Endodermal cell (in vitro differentiated cells): Measurements from ENCODE around the gene CPOX. TPM values are rescaled to one million over a fixed set of nuclear protein-coding genes. Genes with fewer than 3 reads are reported as not detected.

ENCODE experiments used
- DNase-seq: peaks from one replicate; pipeline ENCODE4 v3.0.0-alpha.2; 2017
- H3K27ac ChIP-seq: 2 replicates; pipeline ENCODE4 v1.5.1; 2013; ENCODE audit warnings: mild to moderate bottlenecking, low read depth, low read length, moderate library complexity
- H3K27me3 ChIP-seq: 2 replicates; pipeline ENCODE4 v1.6.1; 2013; ENCODE audit warnings: mild to moderate bottlenecking, low read length, moderate library complexity; ENCODE audit not compliant: insufficient read depth, control insufficient read depth, poor library complexity, severe bottlenecking
- H3K36me3 ChIP-seq: 2 replicates; pipeline ENCODE4 v1.7.0; 2013; ENCODE audit warnings: mild to moderate bottlenecking, low read length, moderate library complexity; ENCODE audit not compliant: control insufficient read depth, insufficient read depth
- H3K4me1 ChIP-seq: one replicate; pipeline ENCODE4 v1.7.0; 2013; ENCODE audit warnings: low read length; ENCODE audit not compliant: control insufficient read depth, insufficient read depth
- H3K4me3 ChIP-seq: 2 replicates; pipeline ENCODE4 v1.5.1; 2013; ENCODE audit warnings: mild to moderate bottlenecking, low read length, moderate library complexity
- H3K9ac ChIP-seq: 2 replicates; pipeline ENCODE4 v1.6.1; 2013; ENCODE audit warnings: mild to moderate bottlenecking, low read length, moderate library complexity; ENCODE audit not compliant: poor library complexity, severe bottlenecking; ENCODE audit errors: extremely low read depth
- H3K9me3 ChIP-seq: 2 replicates; pipeline ENCODE4 v1.6.1; 2013; ENCODE audit warnings: mild to moderate bottlenecking, low read length, moderate library complexity; ENCODE audit not compliant: control insufficient read depth
- H3K27ac Mint-ChIP-seq: 2 replicates; pipeline ENCODE4 v1.8.0; 2020; ENCODE audit warnings: mixed read lengths
- H3K27me3 Mint-ChIP-seq: 2 replicates; pipeline ENCODE4 v1.8.0; 2021; ENCODE audit warnings: mild to moderate bottlenecking, mixed read lengths; ENCODE audit not compliant: insufficient read depth
- H3K36me3 Mint-ChIP-seq: 2 replicates; pipeline ENCODE4 v1.8.0; 2020; ENCODE audit warnings: low read depth, mixed read lengths
- H3K4me1 Mint-ChIP-seq: 2 replicates; pipeline ENCODE4 v1.8.0; 2020; ENCODE audit warnings: mixed read lengths
- H3K4me3 Mint-ChIP-seq: 2 replicates; pipeline ENCODE4 v1.8.0; 2020; ENCODE audit warnings: mild to moderate bottlenecking, moderate library complexity, mixed read lengths
- H3K9me3 Mint-ChIP-seq: 2 replicates; pipeline ENCODE4 v1.8.0; 2020; ENCODE audit warnings: mild to moderate bottlenecking, mixed read lengths
- CTCF ChIP-seq: fragments of 200-600 bp; sonication (generic); conservative IDR thresholded peaks from 2 replicates; pipeline ENCODE4 v1.5.0; 2021; ENCODE audit warnings: antibody characterized with exemption, mild to moderate bottlenecking
- WGBS, 2 experiments: methylation state at CpG; one replicate each; pipeline versions ENCODE4 v1.1.5 to v1.1.7; 2013; ENCODE audit warnings: missing lambda C conversion rate in 2 of 2, mixed read lengths in 1 of 2; ENCODE audit not compliant: insufficient coverage in 1 of 2, insufficient read length in 1 of 2; 5-methylcytosine and 5-hydroxymethylcytosine counted together
- total RNA-seq, 2 donors: library from RNA; stranded (reverse); fragmentation: NEBNext Ultra II Directional in 1 of 2; extraction: Animal tissue kit (Norgen Biotek cat#: 25700) in 1 of 2; gene quantifications; 2 replicates in 1 of 2; 3 replicates in 1 of 2; pipeline ENCODE4 v1.2.1, GENCODE V29; 2021

CPOX gene
- total RNA-seq, 2 donors from 2014 or later: 18.0 to 20.3 TPM

- H3K27me3 ChIP-seq: no peaks in the 10 kb centered on the region
- Mint-ChIP-seq H3K4me3 (no peak overlapping the region), H3K27me3 (peaks cover 2% of the 10 kb centered on the region), H3K27ac (no peak overlapping the region), H3K4me1 (peaks cover 13% of the 10 kb centered on the region), H3K36me3 (no peaks in the 10 kb centered on the region), H3K9me3 (no peaks in the 10 kb centered on the region)
- H3K27ac ChIP-seq: no peak overlapping the region
- H3K36me3 ChIP-seq: no peaks in the 10 kb centered on the region
- H3K4me1 ChIP-seq: peaks cover 2% of the 10 kb centered on the region
- no peak for TF ChIP-seq CTCF
- no peaks in the 10 kb centered on the region for H3K9me3 ChIP-seq
- no peak overlapping the region for H3K4me3 ChIP-seq
- 94 to 100% methylated on average over 2 to 5 of the region's 6 CpGs for WGBS, 2 experiments
- no peak overlapping the region for H3K9ac ChIP-seq
- DNase-seq: no peak
Measured at GRCh38 chr3:98553021-98553563, 40.3 kb downstream of the CPOX start.

- Histone ChIP-seq H3K27ac (no peak overlapping the region), H3K4me1 (peaks cover 2% of the 10 kb centered on the region), H3K36me3 (no peaks in the 10 kb centered on the region), H3K9ac (no peak overlapping the region), H3K4me3 (no peak overlapping the region), H3K9me3 (no peaks in the 10 kb centered on the region), H3K27me3 (no peaks in the 10 kb centered on the region)
- no peak for DNase-seq
- Mint-ChIP-seq H3K4me3 (no peak overlapping the region), H3K4me1 (peaks cover 12% of the 10 kb centered on the region), H3K9me3 (no peaks in the 10 kb centered on the region), H3K36me3 (no peaks in the 10 kb centered on the region), H3K27ac (no peak overlapping the region), H3K27me3 (peaks cover 2% of the 10 kb centered on the region)
- TF ChIP-seq CTCF: no peak
- 83 to 90% methylated on average over 2 to 4 of the region's 4 CpGs for WGBS, 2 experiments
Measured at GRCh38 chr3:98552232-98553020, 41.0 kb downstream of the CPOX start.

GRCh38 chr3:98551754-98552153 lies 41.7 kb downstream of the CPOX start:
- Histone ChIP-seq H3K9me3 (no peaks in the 10 kb centered on the region), H3K36me3 (no peaks in the 10 kb centered on the region), H3K27ac (no peak overlapping the region), H3K4me3 (no peak overlapping the region), H3K9ac (no peak overlapping the region), H3K27me3 (no peaks in the 10 kb centered on the region), H3K4me1 (peaks cover 2% of the 10 kb centered on the region)
- WGBS, 2 experiments: 93 to 95% methylated on average over 2 to 3 of the region's 3 CpGs
- Mint-ChIP-seq H3K27me3 (peaks cover 2% of the 10 kb centered on the region), H3K9me3 (no peaks in the 10 kb centered on the region), H3K27ac (no peak overlapping the region), H3K36me3 (no peaks in the 10 kb centered on the region), H3K4me3 (no peak overlapping the region), H3K4me1 (peaks cover 10% of the 10 kb centered on the region)
- TF ChIP-seq CTCF: no peak
- no peak for DNase-seq
